ENCODE measurements around the gene SOX3.

Gene SOX3

GRCh38 chrX:140504371-140505324 lies at the start of gene SOX3:
Gene SOX3 (minus strand): TSS chrX:140505069. CDS start chrX:140505060, 9 bp downstream.
- DNase-seq = no peak

- no peak for DNase-seq
These were observed 44.1 kb upstream of the SOX3 start for GRCh38 chrX:140548985-140549384.

- DNase-seq = no peak
These were observed 21.3 kb upstream of the SOX3 start for GRCh38 chrX:140526171-140526570.

GRCh38 chrX:140525448-140525847 lies 20.6 kb upstream of the SOX3 start:
- DNase-seq = no peak

GRCh38 chrX:140524556-140524955 lies 19.7 kb upstream of the SOX3 start:
- DNase-seq = no peak

- no peak for DNase-seq
These were observed 16.5 kb upstream of the SOX3 start for GRCh38 chrX:140521393-140521792.

- DNase-seq = no peak
These were observed 9.7 kb upstream of the SOX3 start for GRCh38 chrX:140514554-140514953.

GRCh38 chrX:140510895-140511295 lies 6.0 kb upstream of the SOX3 start:
- DNase-seq = no peak

- DNase-seq = no peak
These were observed 5.4 kb upstream of the SOX3 start for GRCh38 chrX:140510306-140510676.

GRCh38 chrX:140509468-140510305 lies 4.8 kb upstream of the SOX3 start:
- DNase-seq = no peak

- no peak for DNase-seq
These were observed 4.1 kb upstream of the SOX3 start for GRCh38 chrX:140508958-140509357.

- DNase-seq = no peak
These were observed 3.1 kb upstream of the SOX3 start for GRCh38 chrX:140507982-140508305.

- DNase-seq = no peak
These were observed 2.5 kb upstream of the SOX3 start for GRCh38 chrX:140507223-140507981.

GRCh38 chrX:140505421-140506337 lies 810 bp upstream of the SOX3 start:
- no peak for DNase-seq

- no peak for DNase-seq
These were observed 1.0 kb downstream of the SOX3 start for GRCh38 chrX:140503714-140504351.

GRCh38 chrX:140503238-140503601 lies 1.6 kb downstream of the SOX3 start:
- no peak for DNase-seq

- DNase-seq = no peak
These were observed 2.2 kb downstream of the SOX3 start for GRCh38 chrX:140502491-140503237.

- DNase-seq = no peak
These were observed 2.9 kb downstream of the SOX3 start for GRCh38 chrX:140501940-140502468.

GRCh38 chrX:140501321-140501720 lies 3.5 kb downstream of the SOX3 start:
- no peak for DNase-seq

GRCh38 chrX:140500441-140500840 lies 4.4 kb downstream of the SOX3 start:
- DNase-seq = no peak

- no peak for DNase-seq
These were observed 9.1 kb downstream of the SOX3 start for GRCh38 chrX:140495739-140496138.

All from activated CD4-positive, alpha-beta T cell treated with anti-CD3 and anti-CD28 coated beads, Interleukin-2, amount 50 U/mL, for 16 hours (primary cell).